MM.1S (cell line): ENCODE measurements around the gene HTRA2.

Experiments used
- DNase-seq: peaks from one replicate; pipeline ENCODE4 v3.0.0-alpha.2; 2015
- H2AFZ ChIP-seq: fragments of 300-600 bp; sonication (generic); 2 replicates; pipeline ENCODE4 v1.6.0; 2016; ENCODE audit warnings: antibody characterized with exemption, low read length
- H3F3A ChIP-seq: fragments of 300-600 bp; sonication (generic); 2 replicates; pipeline ENCODE4 v1.6.1; 2016; ENCODE audit warnings: mild to moderate bottlenecking, antibody characterized with exemption, low read length, moderate library complexity, mixed read lengths; ENCODE audit not compliant: insufficient read depth
- H3K27ac ChIP-seq: fragments of 300-600 bp; sonication (generic); 2 replicates; pipeline ENCODE4 v1.5.1; 2016; ENCODE audit warnings: mild to moderate bottlenecking, low read length
- H3K27me3 ChIP-seq: fragments of 300-600 bp; sonication (generic); replicated peaks from 2 replicates; pipeline ENCODE4 v1.6.0; 2016; ENCODE audit warnings: low read length; ENCODE audit not compliant: insufficient read depth
- H3K36me3 ChIP-seq: fragments of 300-600 bp; sonication (generic); replicated peaks from 2 replicates; pipeline ENCODE4 v1.6.1; 2016; ENCODE audit warnings: mild to moderate bottlenecking, low read length, mixed read lengths; ENCODE audit not compliant: insufficient read depth
- H3K4me1 ChIP-seq: fragments of 300-600 bp; sonication (generic); 2 replicates; pipeline ENCODE4 v1.6.1; 2016; ENCODE audit warnings: low read length, mixed read lengths
- H3K4me2 ChIP-seq: fragments of 300-600 bp; sonication (generic); 2 replicates; pipeline ENCODE4 v1.6.0; 2016; ENCODE audit warnings: low read depth, low read length
- H3K4me3 ChIP-seq: fragments of 300-600 bp; sonication (generic); 2 replicates; pipeline ENCODE4 v1.5.1; 2016; ENCODE audit warnings: low read length, mixed read lengths
- H3K79me2 ChIP-seq: fragments of 300-600 bp; sonication (generic); 2 replicates; pipeline ENCODE4 v1.6.1; 2016; ENCODE audit warnings: mixed run types, low read length, mixed read lengths
- H3K9ac ChIP-seq: fragments of 300-600 bp; sonication (generic); 2 replicates; pipeline ENCODE4 v1.6.1; 2016; ENCODE audit warnings: low read length, mixed read lengths
- H3K9me2 ChIP-seq: fragments of 300-600 bp; sonication (generic); replicated peaks from 2 replicates; pipeline ENCODE4 v1.6.1; 2016; ENCODE audit warnings: mild to moderate bottlenecking, low read length, mixed read lengths; ENCODE audit not compliant: insufficient read depth
- H3K9me3 ChIP-seq: fragments of 300-600 bp; sonication (generic); replicated peaks from 2 replicates; pipeline ENCODE4 v1.6.1; 2016; ENCODE audit warnings: mild to moderate bottlenecking, low read length, mixed read lengths; ENCODE audit not compliant: insufficient read depth
- H4K20me1 ChIP-seq: fragments of 300-600 bp; sonication (generic); 2 replicates; pipeline ENCODE4 v1.6.1; 2016; ENCODE audit warnings: mild to moderate bottlenecking, low read length, moderate library complexity, mixed read lengths; ENCODE audit not compliant: insufficient read depth
- EZH2 ChIP-seq: fragments of 300-600 bp; sonication (generic); optimal IDR thresholded peaks from 2 replicates; pipeline ENCODE3; 2017; ENCODE audit warnings: low read depth, mild to moderate bottlenecking, antibody characterized with exemption, low read length, mixed read lengths
- EZH2phosphoT487 ChIP-seq: fragments of 300-600 bp; sonication (generic); IDR thresholded peaks from 2 replicates; pipeline ENCODE4 v1.6.1; 2018; ENCODE audit warnings: antibody characterized with exemption, low read length
- TF ChIP-seq, protein P1 (sequence below): fragments of 300-600 bp; sonication (generic); IDR thresholded peaks from 2 replicates; pipeline ENCODE4 v1.5.1; 2016; ENCODE audit warnings: antibody characterized with exemption, low read length, mixed read lengths

Gene HTRA2

DNA sequence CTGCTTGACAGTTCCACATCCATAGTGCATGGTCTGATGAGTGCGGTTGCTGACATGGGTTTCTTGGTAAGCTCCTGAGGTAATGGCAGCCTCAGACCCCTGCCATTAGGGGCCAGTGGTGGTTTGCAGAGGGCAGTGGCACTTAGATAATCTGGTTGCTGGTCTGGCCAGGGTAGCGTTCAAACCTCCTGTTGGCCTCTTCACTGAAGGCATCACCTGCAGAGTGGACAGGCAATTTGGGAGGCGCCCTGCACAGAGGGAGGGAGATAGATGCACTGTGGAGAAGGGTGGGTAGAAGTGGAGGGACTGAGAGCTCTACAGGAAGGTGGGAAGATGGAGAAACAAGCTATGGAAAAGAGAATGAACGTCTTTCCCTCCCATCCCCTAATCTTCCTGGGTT is 3.7 kb downstream of the HTRA2 start:
- H3K4me3 ChIP-seq: no peak overlapping the region
- H4K20me1 ChIP-seq: no peaks in the 10 kb centered on the region
- DNase-seq: no peak
- H3K9me3 ChIP-seq: no peaks in the 10 kb centered on the region
- no peak overlapping the region for H3K27ac ChIP-seq
- no peak overlapping the region for H2AFZ ChIP-seq
- peaks cover 12% of the 10 kb centered on the region; the same call in 1 of the 2 replicates for H3K27me3 ChIP-seq
- H3K9me2 ChIP-seq: no peaks in the 10 kb centered on the region
- peaks cover 6% of the 10 kb centered on the region for H3K4me1 ChIP-seq
- H3K36me3 ChIP-seq: no peaks in the 10 kb centered on the region
- TF ChIP-seq, protein P1, sequence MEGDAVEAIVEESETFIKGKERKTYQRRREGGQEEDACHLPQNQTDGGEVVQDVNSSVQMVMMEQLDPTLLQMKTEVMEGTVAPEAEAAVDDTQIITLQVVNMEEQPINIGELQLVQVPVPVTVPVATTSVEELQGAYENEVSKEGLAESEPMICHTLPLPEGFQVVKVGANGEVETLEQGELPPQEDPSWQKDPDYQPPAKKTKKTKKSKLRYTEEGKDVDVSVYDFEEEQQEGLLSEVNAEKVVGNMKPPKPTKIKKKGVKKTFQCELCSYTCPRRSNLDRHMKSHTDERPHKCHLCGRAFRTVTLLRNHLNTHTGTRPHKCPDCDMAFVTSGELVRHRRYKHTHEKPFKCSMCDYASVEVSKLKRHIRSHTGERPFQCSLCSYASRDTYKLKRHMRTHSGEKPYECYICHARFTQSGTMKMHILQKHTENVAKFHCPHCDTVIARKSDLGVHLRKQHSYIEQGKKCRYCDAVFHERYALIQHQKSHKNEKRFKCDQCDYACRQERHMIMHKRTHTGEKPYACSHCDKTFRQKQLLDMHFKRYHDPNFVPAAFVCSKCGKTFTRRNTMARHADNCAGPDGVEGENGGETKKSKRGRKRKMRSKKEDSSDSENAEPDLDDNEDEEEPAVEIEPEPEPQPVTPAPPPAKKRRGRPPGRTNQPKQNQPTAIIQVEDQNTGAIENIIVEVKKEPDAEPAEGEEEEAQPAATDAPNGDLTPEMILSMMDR: no peak
- no peak for TF ChIP-seq EZH2phosphoT487
- TF ChIP-seq EZH2: no peak
- peaks cover 2% of the 10 kb centered on the region; the same call in 1 of the 2 replicates for H3F3A ChIP-seq
- no peak overlapping the region for H3K4me2 ChIP-seq
- H3K79me2 ChIP-seq: peaks cover 28% of the 10 kb centered on the region
- H3K9ac ChIP-seq: no peak overlapping the region

DNA sequence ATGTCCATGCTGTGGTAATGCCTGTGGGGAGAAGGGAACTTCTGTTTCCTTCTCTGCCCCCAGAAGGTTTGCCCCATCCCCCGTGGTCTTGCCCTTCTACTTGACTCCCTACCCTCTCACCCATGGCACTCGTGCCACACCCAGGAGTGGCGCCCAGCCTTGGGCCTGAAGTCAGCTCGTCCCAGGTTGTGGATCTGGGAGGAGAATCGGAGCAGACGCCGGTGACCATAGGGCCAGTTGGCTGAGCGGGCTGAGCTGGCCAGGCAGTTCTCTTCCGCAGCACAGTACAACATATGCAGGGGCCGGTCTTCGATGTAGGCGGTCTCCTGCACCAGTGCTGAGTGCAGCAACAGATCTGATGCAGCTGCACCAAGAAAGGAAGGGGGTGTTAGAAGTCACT is 4.7 kb downstream of the HTRA2 start:
- H3K36me3 ChIP-seq: no peaks in the 10 kb centered on the region
- DNase-seq: no peak
- H3K9me2 ChIP-seq: no peaks in the 10 kb centered on the region
- H3K27me3 ChIP-seq: peaks cover 12% of the 10 kb centered on the region; the same call in 1 of the 2 replicates
- H3K9ac ChIP-seq: no peak overlapping the region
- no peaks in the 10 kb centered on the region for H4K20me1 ChIP-seq
- TF ChIP-seq EZH2phosphoT487 (no peak), EZH2 (no peak)
- TF ChIP-seq, protein P1: no peak
- H2AFZ ChIP-seq: no peak overlapping the region
- peaks cover 5% of the 10 kb centered on the region; the same call in 1 of the 2 replicates for H3K4me1 ChIP-seq
- H3K9me3 ChIP-seq: no peaks in the 10 kb centered on the region
- no peak overlapping the region for H3K4me3 ChIP-seq
- H3K4me2 ChIP-seq: no peak overlapping the region
- peaks cover 2% of the 10 kb centered on the region; the same call in 1 of the 2 replicates for H3F3A ChIP-seq
- peaks cover 18% of the 10 kb centered on the region for H3K79me2 ChIP-seq
- no peak overlapping the region for H3K27ac ChIP-seq

DNA sequence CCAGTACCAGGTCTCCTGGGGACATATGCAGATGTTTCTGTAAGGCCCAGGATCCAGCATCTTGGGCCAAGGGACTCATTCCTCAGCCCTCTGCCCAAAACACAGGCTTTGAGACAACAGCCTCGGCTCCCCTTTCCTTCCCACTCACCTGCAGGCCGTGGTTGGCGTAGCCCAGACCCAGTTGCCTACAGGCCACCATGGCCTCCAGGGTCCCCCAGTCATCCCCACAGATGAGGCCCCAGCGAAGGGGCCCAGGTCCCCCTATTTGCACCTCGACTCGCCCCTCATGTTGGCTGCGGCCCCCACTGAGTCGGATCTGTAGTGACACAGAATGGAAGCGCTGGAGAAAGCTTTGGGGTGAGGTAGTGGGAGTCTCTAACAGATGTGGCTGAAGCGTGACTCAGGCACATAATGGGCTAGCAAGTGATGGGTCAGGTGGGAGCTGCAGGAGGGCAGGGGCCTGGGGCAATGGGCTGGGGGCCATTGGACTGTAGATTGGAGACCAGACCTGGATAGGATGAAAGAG is 5.8 kb downstream of the HTRA2 start:
- Histone ChIP-seq H3K4me1 (peaks cover 5% of the 10 kb centered on the region; the same call in 1 of the 2 replicates), H2AFZ (no peak overlapping the region), H4K20me1 (no peaks in the 10 kb centered on the region), H3K27ac (no peak overlapping the region), H3K9me3 (no peaks in the 10 kb centered on the region), H3K27me3 (peaks cover 12% of the 10 kb centered on the region; the same call in 1 of the 2 replicates), H3F3A (peaks cover 1% of the 10 kb centered on the region; the same call in 1 of the 2 replicates), H3K4me3 (no peak overlapping the region), H3K9ac (no peak overlapping the region), H3K36me3 (no peaks in the 10 kb centered on the region), H3K4me2 (no peak overlapping the region), H3K79me2 (peaks cover 10% of the 10 kb centered on the region; the same call in 1 of the 2 replicates), H3K9me2 (no peaks in the 10 kb centered on the region)
- no peak for DNase-seq
- TF ChIP-seq EZH2phosphoT487 (no peak), EZH2 (no peak)
- TF ChIP-seq, protein P1: no peak
